Endodermal cell (in vitro differentiated cells): ENCODE measurements around the gene ASTN2. TPM values are rescaled to one million over a fixed set of nuclear protein-coding genes. Genes with fewer than 3 reads are reported as not detected.

ENCODE experiments used
- DNase-seq: peaks from one replicate; pipeline ENCODE4 v3.0.0-alpha.2; 2017
- H3K27ac ChIP-seq: 2 replicates; pipeline ENCODE4 v1.5.1; 2013; ENCODE audit warnings: mild to moderate bottlenecking, low read depth, low read length, moderate library complexity
- H3K27me3 ChIP-seq: 2 replicates; pipeline ENCODE4 v1.6.1; 2013; ENCODE audit warnings: mild to moderate bottlenecking, low read length, moderate library complexity; ENCODE audit not compliant: insufficient read depth, control insufficient read depth, poor library complexity, severe bottlenecking
- H3K36me3 ChIP-seq: 2 replicates; pipeline ENCODE4 v1.7.0; 2013; ENCODE audit warnings: mild to moderate bottlenecking, low read length, moderate library complexity; ENCODE audit not compliant: control insufficient read depth, insufficient read depth
- H3K4me1 ChIP-seq: one replicate; pipeline ENCODE4 v1.7.0; 2013; ENCODE audit warnings: low read length; ENCODE audit not compliant: control insufficient read depth, insufficient read depth
- H3K4me3 ChIP-seq: 2 replicates; pipeline ENCODE4 v1.5.1; 2013; ENCODE audit warnings: mild to moderate bottlenecking, low read length, moderate library complexity
- H3K9ac ChIP-seq: 2 replicates; pipeline ENCODE4 v1.6.1; 2013; ENCODE audit warnings: mild to moderate bottlenecking, low read length, moderate library complexity; ENCODE audit not compliant: poor library complexity, severe bottlenecking; ENCODE audit errors: extremely low read depth
- H3K9me3 ChIP-seq: 2 replicates; pipeline ENCODE4 v1.6.1; 2013; ENCODE audit warnings: mild to moderate bottlenecking, low read length, moderate library complexity; ENCODE audit not compliant: control insufficient read depth
- H3K27ac Mint-ChIP-seq: 2 replicates; pipeline ENCODE4 v1.8.0; 2020; ENCODE audit warnings: mixed read lengths
- H3K27me3 Mint-ChIP-seq: 2 replicates; pipeline ENCODE4 v1.8.0; 2021; ENCODE audit warnings: mild to moderate bottlenecking, mixed read lengths; ENCODE audit not compliant: insufficient read depth
- H3K36me3 Mint-ChIP-seq: 2 replicates; pipeline ENCODE4 v1.8.0; 2020; ENCODE audit warnings: low read depth, mixed read lengths
- H3K4me1 Mint-ChIP-seq: 2 replicates; pipeline ENCODE4 v1.8.0; 2020; ENCODE audit warnings: mixed read lengths
- H3K4me3 Mint-ChIP-seq: 2 replicates; pipeline ENCODE4 v1.8.0; 2020; ENCODE audit warnings: mild to moderate bottlenecking, moderate library complexity, mixed read lengths
- H3K9me3 Mint-ChIP-seq: 2 replicates; pipeline ENCODE4 v1.8.0; 2020; ENCODE audit warnings: mild to moderate bottlenecking, mixed read lengths
- CTCF ChIP-seq: fragments of 200-600 bp; sonication (generic); conservative IDR thresholded peaks from 2 replicates; pipeline ENCODE4 v1.5.0; 2021; ENCODE audit warnings: antibody characterized with exemption, mild to moderate bottlenecking
- WGBS, 2 experiments: methylation state at CpG; one replicate each; pipeline versions ENCODE4 v1.1.5 to v1.1.7; 2013; ENCODE audit warnings: missing lambda C conversion rate in 2 of 2, mixed read lengths in 1 of 2; ENCODE audit not compliant: insufficient coverage in 1 of 2, insufficient read length in 1 of 2; 5-methylcytosine and 5-hydroxymethylcytosine counted together
- total RNA-seq, 2 donors: library from RNA; stranded (reverse); fragmentation: NEBNext Ultra II Directional in 1 of 2; extraction: Animal tissue kit (Norgen Biotek cat#: 25700) in 1 of 2; gene quantifications; 2 replicates in 1 of 2; 3 replicates in 1 of 2; pipeline ENCODE4 v1.2.1, GENCODE V29; 2021

The ASTN2 gene
- total RNA-seq, 2 donors from 2014 or later: 8.9 to 10.4 TPM

- H3K27ac Mint-ChIP-seq: no peak overlapping the region
These were observed 923.2 kb downstream of the ASTN2 start for GRCh38 chr9:116491659-116492058.

GRCh38 chr9:116491219-116491618 is 923.6 kb downstream of the ASTN2 start:
- H3K27me3 Mint-ChIP-seq: peaks cover 8% of the 10 kb centered on the region
- DNase-seq: no peak
- peak; percentile 26 for TF ChIP-seq CTCF
- no peak overlapping the region for H3K9ac ChIP-seq
- H3K36me3 ChIP-seq: no peaks in the 10 kb centered on the region
- peaks cover 13% of the 10 kb centered on the region for H3K4me1 Mint-ChIP-seq
- H3K9me3 ChIP-seq: no peaks in the 10 kb centered on the region
- H3K27ac Mint-ChIP-seq: no peak overlapping the region
- no peaks in the 10 kb centered on the region for H3K9me3 Mint-ChIP-seq
- no peaks in the 10 kb centered on the region for H3K36me3 Mint-ChIP-seq
- no peak overlapping the region for H3K4me3 Mint-ChIP-seq
- WGBS, 2 experiments: 85% methylated on average over 1 of the region's 1 CpG; no CpG with 5 or more reads in 1 of the 2 experiments
- H3K27ac ChIP-seq: no peak overlapping the region
- H3K27me3 ChIP-seq: no peaks in the 10 kb centered on the region
- no peak overlapping the region for H3K4me3 ChIP-seq
- H3K4me1 ChIP-seq: no peaks in the 10 kb centered on the region

More at GRCh38 chr9:116491659-116492058, 923.2 kb downstream of the ASTN2 start:
- Histone ChIP-seq H3K27ac (no peak overlapping the region), H3K36me3 (no peaks in the 10 kb centered on the region), H3K9ac (no peak overlapping the region), H3K4me1 (no peaks in the 10 kb centered on the region), H3K4me3 (no peak overlapping the region), H3K27me3 (no peaks in the 10 kb centered on the region), H3K9me3 (no peaks in the 10 kb centered on the region)
- Mint-ChIP-seq H3K36me3 (no peaks in the 10 kb centered on the region), H3K9me3 (no peaks in the 10 kb centered on the region), H3K4me3 (no peak overlapping the region), H3K27me3 (peaks cover 8% of the 10 kb centered on the region), H3K4me1 (peaks cover 13% of the 10 kb centered on the region)
- TF ChIP-seq CTCF: no peak
- DNase-seq: no peak

GRCh38 chr9:116490321-116490720 is 924.5 kb downstream of the ASTN2 start:
- DNase-seq: no peak
- Histone ChIP-seq H3K4me3 (no peak overlapping the region), H3K27ac (no peak overlapping the region), H3K9me3 (no peaks in the 10 kb centered on the region), H3K27me3 (no peaks in the 10 kb centered on the region), H3K36me3 (no peaks in the 10 kb centered on the region), H3K4me1 (no peaks in the 10 kb centered on the region), H3K9ac (no peak overlapping the region)
- no peaks in the 10 kb centered on the region for H3K9me3 Mint-ChIP-seq
- no peak for TF ChIP-seq CTCF
- WGBS, 2 experiments: 95% methylated on average over 1 of the region's 1 CpG; no CpG with 5 or more reads in 1 of the 2 experiments
- peaks cover 13% of the 10 kb centered on the region for H3K4me1 Mint-ChIP-seq
- H3K36me3 Mint-ChIP-seq: no peaks in the 10 kb centered on the region
- no peak overlapping the region for H3K27ac Mint-ChIP-seq
- H3K27me3 Mint-ChIP-seq: peaks cover 8% of the 10 kb centered on the region
- no peak overlapping the region for H3K4me3 Mint-ChIP-seq
